ENCODE measurements around the gene TESMIN. TPM values are rescaled to one million over a fixed set of nuclear protein-coding genes. Genes with fewer than 3 reads are reported as not detected.

Gene TESMIN
- total RNA-seq, 1 experiment from 2014 or later: 9.7 TPM

GRCh38 chr11:68687311-68687710, 64.0 kb downstream of the TESMIN start:
- TF ChIP-seq CTCF (IDR thresholded peaks at IDR 0.05; ENCODE audit: unreplicated experiment): no peak
- H3K36me3 Mint-ChIP-seq (ENCODE audit: insufficient read depth, unreplicated experiment): no peaks in the 10 kb centered on the region

GRCh38 chr11:68686486-68686885, 64.8 kb downstream of the TESMIN start:
- BruUV-seq (replicated peaks): no TSS peak
- Mint-ChIP-seq H3K36me3 (ENCODE audit: insufficient read depth, unreplicated experiment) (no peaks in the 10 kb centered on the region), H3K9me3 (ENCODE audit: low read depth, unreplicated experiment) (no peaks in the 10 kb centered on the region), H3K4me1 (ENCODE audit: low read depth, unreplicated experiment) (no peaks in the 10 kb centered on the region), H3K27ac (ENCODE audit: unreplicated experiment) (no peak overlapping the region), H3K27me3 (ENCODE audit: unreplicated experiment) (peaks cover 77% of the 10 kb centered on the region), H3K4me3 (ENCODE audit: low read depth, unreplicated experiment) (no peak overlapping the region)
- TF ChIP-seq CTCF (IDR thresholded peaks at IDR 0.05; ENCODE audit: unreplicated experiment): no peak
- no peak for DNase-seq
- intact Hi-C loops (cut with micrococcal nuclease; ENCODE audit: unreplicated experiment): no loop called here
- CTCF ChIA-PET: no interaction called here

More at GRCh38 chr11:68687311-68687710, 64.0 kb downstream of the TESMIN start:
- DNase-seq: no peak
- Mint-ChIP-seq H3K9me3 (ENCODE audit: low read depth, unreplicated experiment) (no peaks in the 10 kb centered on the region), H3K27me3 (ENCODE audit: unreplicated experiment) (peaks cover 75% of the 10 kb centered on the region), H3K4me3 (ENCODE audit: low read depth, unreplicated experiment) (no peak overlapping the region), H3K27ac (ENCODE audit: unreplicated experiment) (no peak overlapping the region), H3K4me1 (ENCODE audit: low read depth, unreplicated experiment) (no peaks in the 10 kb centered on the region)
- BruUV-seq (replicated peaks): no TSS peak
- intact Hi-C loops (cut with micrococcal nuclease; ENCODE audit: unreplicated experiment): no loop called here
- CTCF ChIA-PET: no interaction called here

DNA sequence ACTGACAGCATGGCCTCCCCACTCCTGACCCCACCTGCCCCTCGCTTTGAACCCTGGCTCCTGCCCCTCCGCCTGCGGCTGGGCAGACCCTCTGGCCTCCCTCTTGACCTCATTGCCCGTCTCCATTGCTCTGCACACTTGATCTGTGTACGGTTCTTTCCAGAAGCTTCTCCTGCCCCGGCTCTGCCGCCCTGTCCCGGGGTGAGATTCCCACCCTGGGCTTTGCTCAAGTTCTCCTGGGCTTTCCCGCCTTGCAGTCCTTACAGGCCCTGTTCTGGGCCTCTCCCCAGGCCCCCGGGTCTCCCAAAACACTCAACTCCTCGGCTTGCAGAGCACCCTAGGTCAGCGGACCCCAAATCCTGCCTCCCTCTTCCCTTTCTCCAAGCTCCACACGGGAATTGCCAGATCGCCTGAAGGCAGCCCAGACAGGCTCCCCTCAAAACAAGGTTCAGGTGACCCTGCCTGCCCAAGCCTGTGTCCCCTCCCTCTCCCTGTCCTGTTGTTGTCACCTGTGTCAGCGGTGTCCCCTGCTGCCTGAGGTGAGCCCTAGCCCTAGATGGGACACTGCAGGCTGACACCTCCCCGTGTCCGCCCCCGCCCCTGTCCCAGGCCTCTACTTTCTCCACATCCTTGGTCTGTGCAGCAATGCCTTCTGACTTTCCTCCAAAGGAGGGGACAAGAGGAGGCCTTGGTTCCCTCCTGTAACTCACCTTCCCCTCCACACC, 65.5 kb downstream of the TESMIN start:
- H3K36me3 Mint-ChIP-seq (ENCODE audit: insufficient read depth, unreplicated experiment): no peaks in the 10 kb centered on the region
- CTCF ChIA-PET: no interaction called here
- no peak for TF ChIP-seq CTCF (IDR thresholded peaks at IDR 0.05; ENCODE audit: unreplicated experiment)
- intact Hi-C loops (cut with micrococcal nuclease; ENCODE audit: unreplicated experiment): no loop called here
- no peak for DNase-seq
- peaks cover 71% of the 10 kb centered on the region for H3K27me3 Mint-ChIP-seq (ENCODE audit: unreplicated experiment)
- no peaks in the 10 kb centered on the region for H3K9me3 Mint-ChIP-seq (ENCODE audit: low read depth, unreplicated experiment)
- BruUV-seq (replicated peaks): no TSS peak
- H3K4me3 Mint-ChIP-seq (ENCODE audit: low read depth, unreplicated experiment): peak overlapping the region; percentile 42
- H3K27ac Mint-ChIP-seq (ENCODE audit: unreplicated experiment): no peak overlapping the region
- H3K4me1 Mint-ChIP-seq (ENCODE audit: low read depth, unreplicated experiment): no peaks in the 10 kb centered on the region

DNA sequence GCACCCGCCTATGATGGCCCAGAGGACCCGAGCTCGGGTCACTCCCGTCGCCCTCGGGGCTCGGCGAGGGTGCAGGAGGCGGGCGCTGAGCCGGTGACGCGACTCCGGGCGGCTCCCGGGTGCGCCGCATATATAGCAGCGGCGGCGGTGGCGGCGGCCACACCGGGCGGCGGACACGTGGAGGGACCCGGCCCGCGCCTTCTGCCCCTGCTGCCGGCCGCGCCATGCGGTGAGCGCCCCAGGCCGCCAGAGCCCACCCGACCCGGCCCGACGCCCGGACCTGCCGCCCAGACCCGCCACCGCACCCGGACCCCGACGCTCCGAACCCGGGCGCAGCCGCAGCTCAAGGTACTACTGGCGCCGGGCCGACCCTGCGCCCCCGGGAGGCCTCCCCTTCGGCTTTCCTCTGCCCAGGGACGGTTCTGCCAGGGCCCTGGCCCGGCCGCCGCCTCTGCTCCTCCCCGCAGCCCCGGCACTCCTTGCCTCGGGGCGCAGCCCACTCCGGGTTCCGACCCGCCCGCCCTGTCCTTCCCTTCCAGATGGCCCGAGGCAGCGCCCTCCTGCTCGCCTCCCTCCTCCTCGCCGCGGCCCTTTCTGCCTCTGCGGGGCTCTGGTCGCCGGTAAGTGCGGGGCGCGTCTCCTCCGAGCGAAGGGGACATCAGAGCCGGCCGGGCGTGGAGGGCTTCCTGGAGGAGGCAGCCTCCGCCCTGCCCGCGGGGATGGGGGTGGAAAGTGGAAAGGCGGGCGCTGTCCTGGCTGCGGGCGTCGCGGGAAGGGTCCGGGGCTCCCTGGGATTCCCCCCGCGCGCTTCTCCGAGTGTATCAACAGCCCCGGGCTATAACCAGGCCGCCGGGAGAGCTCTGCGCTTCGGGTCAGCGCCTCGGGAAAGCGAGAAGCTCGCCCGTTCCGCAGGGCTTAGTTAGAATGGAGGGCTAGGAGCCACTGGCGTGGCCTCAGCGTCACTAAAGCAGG, 66.6 kb downstream of the TESMIN start, which contains the start of gene GAL:
Gene GAL, plus strand, starts transcription at position 160 of the 972 bp plus-strand sequence. Its CDS starts 380 bp downstream, at position 540.
- Mint-ChIP-seq H3K4me3 (ENCODE audit: low read depth, unreplicated experiment) (peak within 1 kb of the TSS; percentile 42), H3K36me3 (ENCODE audit: insufficient read depth, unreplicated experiment) (no peaks in the 10 kb centered on the region), H3K4me1 (ENCODE audit: low read depth, unreplicated experiment) (no peaks in the 10 kb centered on the region), H3K27me3 (ENCODE audit: unreplicated experiment) (peaks cover 67% of the 10 kb centered on the region), H3K9me3 (ENCODE audit: low read depth, unreplicated experiment) (no peaks in the 10 kb centered on the region), H3K27ac (ENCODE audit: unreplicated experiment) (no peak within 1 kb of the TSS)
- TF ChIP-seq CTCF (IDR thresholded peaks at IDR 0.05; ENCODE audit: unreplicated experiment): no peak
- intact Hi-C loops (cut with micrococcal nuclease; ENCODE audit: unreplicated experiment): no loop called here
- BruUV-seq (replicated peaks): no TSS peak
- CTCF ChIA-PET: interaction anchor here (0.6 kb wide), 1 partner anchor 52 kb away, joined by 3 read pairs; no protein-coding TSS in a partner anchor
- DNase-seq: peak; percentile 30
